Activated T-cell treated with anti-CD3 and anti-CD28 coated beads, Interleukin-2, amount 50 U/mL, for 24 hours (primary cell): ENCODE data around the gene PPM1L.

Experiments used
- DNase-seq: peaks from one replicate; pipeline ENCODE4 v3.0.0-alpha.2; 2020
- H3K27ac Mint-ChIP-seq: 2 replicates; pipeline ENCODE4 v1.8.0; 2020; ENCODE audit warnings: mild to moderate bottlenecking, mixed read lengths
- H3K27me3 Mint-ChIP-seq: 2 replicates; pipeline ENCODE4 v1.8.0; 2020; ENCODE audit warnings: mixed read lengths
- H3K36me3 Mint-ChIP-seq: 2 replicates; pipeline ENCODE4 v1.8.0; 2020; ENCODE audit warnings: low read depth, mixed read lengths
- H3K4me1 Mint-ChIP-seq: 2 replicates; pipeline ENCODE4 v1.8.0; 2020; ENCODE audit warnings: low read depth, mixed read lengths
- H3K4me3 Mint-ChIP-seq: 2 replicates; pipeline ENCODE4 v1.8.0; 2020; ENCODE audit warnings: mild to moderate bottlenecking, moderate library complexity, mixed read lengths
- H3K9me3 Mint-ChIP-seq: 2 replicates; pipeline ENCODE4 v1.8.0; 2020; ENCODE audit warnings: mixed read lengths

PPM1L gene

DNA sequence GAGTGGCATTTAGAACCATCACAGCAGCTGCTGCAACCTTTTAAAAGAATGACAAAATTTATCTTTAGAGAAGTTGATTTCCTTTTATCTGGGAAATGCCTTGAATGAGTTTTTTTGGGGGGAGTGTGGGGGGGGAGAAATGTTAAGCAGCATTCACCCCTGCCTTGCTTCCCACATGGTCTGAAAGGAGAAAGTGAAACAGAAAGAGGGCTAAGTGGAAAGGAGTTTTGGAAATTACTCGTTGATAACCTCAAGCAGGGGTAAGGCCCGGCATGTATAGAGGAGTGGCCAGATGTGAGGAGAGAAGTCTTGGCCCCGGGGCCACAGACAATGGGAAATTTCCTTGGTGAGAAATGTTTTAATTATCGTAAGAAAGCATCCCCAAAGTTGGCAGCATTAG lies 325.6 kb downstream of the PPM1L start:
- peaks cover 7% of the 10 kb centered on the region for H3K27me3 Mint-ChIP-seq

DNA sequence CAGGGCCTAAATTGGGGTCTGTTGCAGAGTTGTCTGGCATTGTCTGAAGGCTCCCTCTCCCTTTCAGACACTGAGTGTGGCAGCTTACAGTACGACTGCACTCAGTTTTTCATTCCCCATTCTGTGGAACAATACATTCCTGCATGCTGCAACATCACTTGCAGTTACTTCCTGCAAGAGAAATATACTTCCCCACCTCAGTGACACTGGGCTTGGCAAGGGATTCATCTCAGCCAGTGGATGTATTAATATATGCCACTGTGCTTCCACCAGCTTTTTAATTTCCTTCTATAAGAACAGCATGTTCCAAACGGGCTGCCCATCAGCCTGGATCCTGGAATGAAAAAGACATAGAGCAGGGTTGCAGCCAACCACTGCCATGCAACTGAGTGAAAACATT lies 326.0 kb downstream of the PPM1L start:
- no peak overlapping the region for H3K4me3 Mint-ChIP-seq
- DNase-seq: no peak
- H3K4me1 Mint-ChIP-seq: peaks cover 9% of the 10 kb centered on the region
- no peak overlapping the region for H3K27ac Mint-ChIP-seq
- H3K27me3 Mint-ChIP-seq: peaks cover 7% of the 10 kb centered on the region
- no peaks in the 10 kb centered on the region for H3K9me3 Mint-ChIP-seq
- H3K36me3 Mint-ChIP-seq: no peaks in the 10 kb centered on the region

More for the DNA sequence above, 325.6 kb downstream of the PPM1L start:
- peaks cover 9% of the 10 kb centered on the region for H3K4me1 Mint-ChIP-seq
- DNase-seq: no peak
- H3K27ac Mint-ChIP-seq: no peak overlapping the region
- H3K36me3 Mint-ChIP-seq: no peaks in the 10 kb centered on the region
- H3K9me3 Mint-ChIP-seq: no peaks in the 10 kb centered on the region
- H3K4me3 Mint-ChIP-seq: no peak overlapping the region

GRCh38 chr3:161083131-161083530 lies 327.1 kb downstream of the PPM1L start:
- Mint-ChIP-seq H3K4me3 (no peak overlapping the region), H3K27me3 (peaks cover 7% of the 10 kb centered on the region), H3K36me3 (no peaks in the 10 kb centered on the region), H3K9me3 (no peaks in the 10 kb centered on the region), H3K4me1 (peaks cover 5% of the 10 kb centered on the region), H3K27ac (no peak overlapping the region)
- no peak for DNase-seq

DNA sequence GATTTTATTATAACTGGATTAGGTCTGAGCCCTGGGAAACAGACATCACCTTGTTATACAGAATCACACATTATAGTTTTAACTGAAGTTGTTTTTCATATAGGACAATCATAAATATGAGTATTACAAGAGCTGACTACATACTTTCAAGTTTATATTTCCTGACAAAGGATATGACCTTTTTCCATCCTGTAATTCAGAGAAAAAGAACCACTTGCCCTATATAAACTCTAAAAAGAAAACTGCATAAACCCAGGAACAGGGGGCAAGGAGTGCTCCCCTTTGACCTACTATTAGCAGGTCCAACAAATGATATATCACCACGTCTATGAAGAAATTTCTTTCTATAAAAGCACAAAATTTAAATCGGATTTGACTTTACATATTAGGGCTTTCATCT lies 328.2 kb downstream of the PPM1L start:
- H3K9me3 Mint-ChIP-seq: no peaks in the 10 kb centered on the region
- H3K4me1 Mint-ChIP-seq: peaks cover 5% of the 10 kb centered on the region
- H3K27ac Mint-ChIP-seq: no peak overlapping the region
- no peak overlapping the region for H3K4me3 Mint-ChIP-seq
- peaks cover 7% of the 10 kb centered on the region for H3K27me3 Mint-ChIP-seq
- H3K36me3 Mint-ChIP-seq: no peaks in the 10 kb centered on the region
- DNase-seq: no peak

DNA sequence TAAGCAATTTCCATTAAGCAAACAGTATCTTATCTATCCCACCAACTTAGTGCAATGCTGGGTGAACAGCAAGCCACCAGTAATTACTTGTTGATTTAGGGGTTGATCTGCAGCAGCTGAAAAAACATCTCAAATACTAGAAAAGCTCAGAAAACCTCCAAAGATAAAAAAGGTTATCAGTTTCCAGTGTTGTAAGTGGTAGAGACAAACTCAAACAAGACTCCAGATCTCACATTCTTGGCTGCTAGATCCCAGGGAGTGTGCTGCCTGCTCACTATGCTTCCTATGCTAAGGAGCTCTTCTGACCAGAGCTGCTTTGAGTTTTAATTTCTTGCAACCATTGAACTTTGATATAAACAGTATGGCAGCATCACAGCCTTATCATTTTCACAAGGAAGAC lies 337.9 kb downstream of the PPM1L start:
- no peak for DNase-seq
- Mint-ChIP-seq H3K4me3 (no peak overlapping the region), H3K27me3 (peaks cover 3% of the 10 kb centered on the region), H3K4me1 (no peaks in the 10 kb centered on the region), H3K36me3 (no peaks in the 10 kb centered on the region), H3K27ac (no peak overlapping the region), H3K9me3 (no peaks in the 10 kb centered on the region)

DNA sequence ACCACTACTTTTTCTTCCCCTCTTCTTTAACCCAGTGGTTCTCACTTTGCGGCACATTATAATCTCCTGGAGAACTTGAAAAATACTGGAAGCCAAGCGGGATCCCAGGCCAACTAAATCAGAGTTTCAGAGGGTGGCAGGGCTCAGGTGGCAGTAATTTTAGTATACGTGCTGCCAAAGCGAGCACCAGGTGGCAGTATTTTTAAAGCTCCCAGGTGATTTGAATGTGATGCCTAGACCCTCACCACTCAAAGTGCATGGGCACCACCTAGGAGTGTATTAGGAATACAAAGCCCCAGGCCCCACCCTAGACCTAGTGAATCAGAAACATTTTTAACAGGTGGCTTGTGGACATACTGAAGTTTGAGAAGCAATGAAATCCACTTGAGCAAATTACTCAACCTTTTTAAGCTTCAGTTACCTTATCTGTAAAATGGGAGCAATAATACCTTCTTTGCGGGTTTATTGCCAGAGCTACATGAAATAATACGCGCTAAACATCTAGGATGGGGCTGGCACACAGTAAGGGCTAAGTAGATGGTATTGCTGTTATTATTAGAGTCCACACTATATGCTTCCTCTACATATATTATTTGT lies 340.8 kb downstream of the PPM1L start:
- Mint-ChIP-seq H3K9me3 (no peaks in the 10 kb centered on the region), H3K36me3 (no peaks in the 10 kb centered on the region), H3K27me3 (no peaks in the 10 kb centered on the region), H3K4me3 (no peak overlapping the region), H3K27ac (no peak overlapping the region), H3K4me1 (no peaks in the 10 kb centered on the region)
- DNase-seq: no peak

- Mint-ChIP-seq H3K27ac (no peak overlapping the region), H3K4me1 (peaks cover 8% of the 10 kb centered on the region), H3K4me3 (no peak overlapping the region), H3K36me3 (no peaks in the 10 kb centered on the region), H3K9me3 (no peaks in the 10 kb centered on the region), H3K27me3 (peaks cover 24% of the 10 kb centered on the region)
- DNase-seq: no peak
These were observed 345.0 kb downstream of the PPM1L start for GRCh38 chr3:161100994-161101393.

DNA sequence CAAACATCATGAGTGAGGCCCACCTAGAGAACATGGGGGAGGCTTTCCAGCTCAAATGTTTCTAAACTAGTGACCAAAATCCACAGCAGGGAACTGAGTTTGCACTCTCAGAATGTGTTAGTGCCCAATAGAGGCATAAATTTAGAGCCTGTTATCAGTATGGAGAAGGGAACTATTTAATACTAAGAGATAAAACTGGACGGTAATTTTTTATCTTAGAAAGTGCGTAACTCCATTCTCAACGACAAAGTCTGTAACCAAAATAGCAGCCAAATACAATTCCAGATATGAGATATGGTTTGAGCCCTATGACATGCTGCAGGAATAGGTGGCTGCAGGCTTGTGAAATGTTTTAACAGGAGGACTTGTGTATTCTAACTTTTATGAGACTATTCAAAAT lies 345.6 kb downstream of the PPM1L start:
- Mint-ChIP-seq H3K36me3 (no peaks in the 10 kb centered on the region), H3K27me3 (peaks cover 28% of the 10 kb centered on the region), H3K9me3 (no peaks in the 10 kb centered on the region), H3K4me3 (no peak overlapping the region), H3K27ac (no peak overlapping the region), H3K4me1 (peaks cover 8% of the 10 kb centered on the region)
- DNase-seq: no peak

DNA sequence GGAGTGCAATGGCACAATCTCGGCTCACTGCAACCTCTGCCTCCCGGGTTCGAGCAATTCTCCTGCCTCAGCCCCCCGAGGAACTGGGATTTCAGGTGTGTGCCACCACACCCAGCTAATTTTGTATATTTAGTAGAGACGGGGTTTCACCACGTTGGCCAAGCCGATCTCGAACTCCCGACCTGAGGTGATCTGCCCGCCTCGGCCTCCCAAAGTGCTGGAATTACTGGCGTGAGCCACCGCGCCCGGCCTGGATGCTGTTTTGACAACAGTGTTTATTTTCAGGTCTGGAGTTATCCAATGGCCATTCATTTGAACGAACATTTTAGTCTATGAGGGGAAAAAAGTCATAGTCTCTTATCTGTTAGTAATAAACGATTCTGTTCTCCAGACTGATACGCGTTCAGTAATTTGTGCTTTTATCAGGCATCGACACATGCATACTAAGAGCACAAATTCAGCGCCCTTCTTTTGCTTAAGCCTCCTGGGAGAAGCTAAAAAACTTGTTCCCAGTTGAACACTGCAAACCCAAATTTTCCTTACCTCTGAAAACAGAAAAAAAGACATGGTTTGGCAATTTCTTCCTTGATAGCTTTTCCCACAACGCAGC lies 347.9 kb downstream of the PPM1L start:
- Mint-ChIP-seq H3K4me1 (peaks cover 8% of the 10 kb centered on the region), H3K9me3 (no peaks in the 10 kb centered on the region), H3K4me3 (no peak overlapping the region), H3K27me3 (peaks cover 46% of the 10 kb centered on the region), H3K27ac (no peak overlapping the region), H3K36me3 (no peaks in the 10 kb centered on the region)
- no peak for DNase-seq

- Mint-ChIP-seq H3K4me1 (peaks cover 8% of the 10 kb centered on the region), H3K9me3 (no peaks in the 10 kb centered on the region), H3K27ac (no peak within 1 kb of the TSS), H3K4me3 (peak within 1 kb of the TSS; percentile 52), H3K36me3 (no peaks in the 10 kb centered on the region), H3K27me3 (peaks cover 50% of the 10 kb centered on the region)
- DNase-seq: peak; percentile 51
These were observed 348.8 kb downstream of the PPM1L start, which contains the start of gene B3GALNT1 for GRCh38 chr3:161104561-161105551. Gene B3GALNT1, minus strand, starts transcription at chr3:161105349. Its CDS starts 18,595 bp downstream, at chr3:161086754.

DNA sequence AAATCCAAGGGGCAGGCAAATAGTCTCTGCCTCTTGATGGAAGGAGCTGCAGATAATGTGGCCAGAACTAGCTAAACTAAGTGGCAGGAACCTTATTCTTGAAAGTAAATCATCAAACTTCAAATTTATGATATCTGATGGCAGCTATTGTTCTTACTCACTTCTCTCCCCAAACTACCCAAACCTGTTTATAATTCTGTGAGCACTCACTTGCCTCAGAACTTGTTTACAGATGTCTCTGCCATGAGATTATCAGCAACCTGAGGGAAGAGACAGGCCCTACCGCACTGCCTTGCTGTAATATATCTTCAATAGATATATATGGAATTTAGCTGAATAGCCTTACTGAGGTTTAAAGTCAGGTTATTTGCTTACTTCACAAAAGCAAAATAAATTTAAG lies 351.3 kb downstream of the PPM1L start:
- Mint-ChIP-seq H3K36me3 (no peaks in the 10 kb centered on the region), H3K4me3 (no peak overlapping the region), H3K27ac (no peak overlapping the region), H3K4me1 (peaks cover 8% of the 10 kb centered on the region), H3K27me3 (peaks cover 62% of the 10 kb centered on the region), H3K9me3 (no peaks in the 10 kb centered on the region)
- DNase-seq: no peak

DNA sequence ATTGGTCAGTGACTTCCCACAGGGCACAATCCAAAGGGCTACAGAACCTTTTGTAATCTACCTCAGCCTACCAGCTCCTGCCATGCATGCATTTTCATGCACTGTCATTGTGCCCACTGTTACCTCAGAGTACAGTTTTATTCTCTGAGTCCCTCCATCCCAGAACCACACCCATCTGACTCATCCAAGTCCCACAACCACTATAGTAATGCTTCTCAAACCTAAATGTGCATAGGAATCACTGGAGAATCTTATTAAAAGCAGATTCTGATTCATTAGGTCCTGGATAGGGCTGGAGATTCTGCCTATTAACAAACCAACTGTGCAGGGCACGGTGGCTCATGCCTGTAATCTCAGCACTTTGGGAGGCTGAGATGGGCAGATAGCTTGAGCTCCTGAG lies 352.8 kb downstream of the PPM1L start:
- no peak overlapping the region for H3K4me3 Mint-ChIP-seq
- H3K27me3 Mint-ChIP-seq: peaks cover 58% of the 10 kb centered on the region
- H3K27ac Mint-ChIP-seq: no peak overlapping the region
- H3K9me3 Mint-ChIP-seq: no peaks in the 10 kb centered on the region
- peaks cover 8% of the 10 kb centered on the region for H3K4me1 Mint-ChIP-seq
- no peak for DNase-seq
- no peaks in the 10 kb centered on the region for H3K36me3 Mint-ChIP-seq

GRCh38 chr3:161117646-161118045 lies 361.6 kb downstream of the PPM1L start:
- H3K4me1 Mint-ChIP-seq: no peaks in the 10 kb centered on the region
- H3K4me3 Mint-ChIP-seq: no peak overlapping the region
- peaks cover 23% of the 10 kb centered on the region for H3K27me3 Mint-ChIP-seq
- no peak for DNase-seq
- no peaks in the 10 kb centered on the region for H3K36me3 Mint-ChIP-seq
- peaks cover 30% of the 10 kb centered on the region for H3K9me3 Mint-ChIP-seq
- no peak overlapping the region for H3K27ac Mint-ChIP-seq

GRCh38 chr3:161126495-161126894 lies 370.5 kb downstream of the PPM1L start:
- Mint-ChIP-seq H3K9me3 (peaks cover 12% of the 10 kb centered on the region), H3K27me3 (peaks cover 10% of the 10 kb centered on the region), H3K36me3 (no peaks in the 10 kb centered on the region), H3K4me3 (no peak overlapping the region), H3K27ac (no peak overlapping the region), H3K4me1 (no peaks in the 10 kb centered on the region)
- no peak for DNase-seq
